WTC11 (cell line): ENCODE measurements around the gene SH3RF2.

Source experiments
- CBFB ChIP-seq: sonication (generic); formaldehyde crosslinking; IDR thresholded peaks from 2 replicates; pipeline ENCODE4 v1.8.1; 2022; ENCODE audit warnings: mild to moderate bottlenecking, low read depth, missing genetic modification reagents
- CTCF ChIP-seq: fragments of 200-600 bp; IDR thresholded peaks from 2 replicates; pipeline ENCODE4 v1.8.0; 2022; ENCODE audit warnings: antibody characterized with exemption
- NFYB ChIP-seq: sonication (generic); formaldehyde crosslinking; conservative IDR thresholded peaks from 2 replicates; pipeline ENCODE4 v1.8.0; 2022; ENCODE audit warnings: low read depth, missing genetic modification reagents
- ZNF532 ChIP-seq: fragments of 250-450 bp; sonication (Bioruptor Pico); IDR thresholded peaks from 2 replicates; pipeline ENCODE4 v1.9.0; 2021; ENCODE audit warnings: mild to moderate bottlenecking, borderline replicate concordance

GRCh38 chr5:146105477-146105876 is 169.1 kb downstream of the SH3RF2 start, which contains the start of gene PLAC8L1:
- no peak for TF ChIP-seq CBFB
- TF ChIP-seq ZNF532, result no peak
- TF ChIP-seq CTCF, result no peak
- TF ChIP-seq NFYB, result no peak
